ENCODE data around the gene NUBPL.
"Not testable (repeated sequence)": the region's sequence is repeated elsewhere in the genome, so short reads cannot be mapped to it uniquely, and the experiment has no call there.

The NUBPL gene

DNA sequence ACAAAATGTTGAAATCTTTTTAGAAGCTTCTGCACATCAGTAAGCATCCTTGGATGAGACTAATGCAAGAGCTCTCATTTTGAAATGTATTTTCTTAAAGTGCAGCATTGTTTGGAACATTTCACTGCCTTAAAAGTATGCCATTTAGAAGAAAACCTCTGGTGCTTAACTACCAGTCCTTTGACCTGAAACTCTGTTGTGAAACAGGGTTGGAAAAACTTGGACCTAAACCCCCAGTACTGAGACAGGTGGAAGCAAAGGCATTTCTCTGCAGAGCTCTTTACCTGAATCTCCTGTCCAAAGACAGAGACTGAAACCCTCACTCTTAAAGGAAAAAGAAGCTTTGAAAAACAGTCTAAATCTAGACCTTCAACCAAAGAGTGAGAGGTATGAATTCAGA, 207.2 kb downstream of the NUBPL start:
- no peak for ATAC-seq
- DNase-seq = no peak
- no peaks in the 10 kb centered on the region for H3K27me3 Mint-ChIP-seq
- H3K27ac Mint-ChIP-seq = no peak overlapping the region
- peaks cover 6% of the 10 kb centered on the region for H3K4me1 Mint-ChIP-seq
- H3K4me3 Mint-ChIP-seq = no peak overlapping the region
- H3K9me3 Mint-ChIP-seq = no peaks in the 10 kb centered on the region

DNA sequence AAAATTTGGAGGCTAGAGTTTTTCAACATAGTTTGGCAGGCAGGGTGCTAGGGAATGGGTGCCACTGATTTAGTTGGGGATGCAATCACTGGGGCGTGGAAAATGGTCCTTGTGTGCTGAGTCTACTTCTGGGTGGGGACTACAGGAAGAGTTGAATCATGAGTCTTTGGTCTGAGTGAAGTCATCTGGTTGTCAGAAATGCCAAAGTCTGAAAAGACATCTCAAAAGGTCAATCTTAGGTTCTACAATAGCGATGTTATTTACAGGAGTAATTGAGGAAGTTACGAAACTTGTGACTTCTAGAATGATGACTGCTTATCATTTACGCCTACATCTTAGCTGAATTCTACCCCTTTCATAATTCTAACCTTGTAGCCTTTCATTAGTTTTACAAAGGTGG, 209.1 kb downstream of the NUBPL start:
- DNase-seq (no peak), ATAC-seq (no peak)
- Mint-ChIP-seq H3K4me3 (no peak overlapping the region), H3K27ac (no peak overlapping the region), H3K9me3 (no peaks in the 10 kb centered on the region), H3K4me1 (peaks cover 6% of the 10 kb centered on the region), H3K27me3 (no peaks in the 10 kb centered on the region)

DNA sequence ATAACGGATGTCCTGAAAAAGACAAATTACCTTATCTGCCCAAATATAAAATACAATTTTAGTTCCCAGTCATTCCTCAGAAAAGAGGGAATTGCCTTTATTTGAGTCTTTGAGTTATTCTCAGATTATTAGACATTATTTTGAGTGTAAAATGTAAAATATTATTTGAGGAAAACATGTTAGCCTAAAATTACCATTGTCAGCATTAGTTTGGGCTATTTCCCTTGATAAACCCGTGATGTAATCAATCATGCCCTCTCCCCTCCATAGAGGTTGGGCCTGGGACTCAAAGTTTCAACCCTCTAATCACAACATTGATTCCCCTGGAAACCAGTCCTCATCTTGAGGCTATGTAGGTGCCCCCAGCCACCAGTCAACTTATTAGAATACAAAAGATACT, 213.4 kb downstream of the NUBPL start:
- no peak overlapping the region for H3K27ac Mint-ChIP-seq
- DNase-seq = no peak
- peaks cover 6% of the 10 kb centered on the region for H3K4me1 Mint-ChIP-seq
- peaks cover 5 to 11% of the 10 kb centered on the region in 2 donors for H3K9me3 Mint-ChIP-seq
- ATAC-seq = no peak
- H3K4me3 Mint-ChIP-seq = no peak overlapping the region
- H3K27me3 Mint-ChIP-seq = no peaks in the 10 kb centered on the region

DNA sequence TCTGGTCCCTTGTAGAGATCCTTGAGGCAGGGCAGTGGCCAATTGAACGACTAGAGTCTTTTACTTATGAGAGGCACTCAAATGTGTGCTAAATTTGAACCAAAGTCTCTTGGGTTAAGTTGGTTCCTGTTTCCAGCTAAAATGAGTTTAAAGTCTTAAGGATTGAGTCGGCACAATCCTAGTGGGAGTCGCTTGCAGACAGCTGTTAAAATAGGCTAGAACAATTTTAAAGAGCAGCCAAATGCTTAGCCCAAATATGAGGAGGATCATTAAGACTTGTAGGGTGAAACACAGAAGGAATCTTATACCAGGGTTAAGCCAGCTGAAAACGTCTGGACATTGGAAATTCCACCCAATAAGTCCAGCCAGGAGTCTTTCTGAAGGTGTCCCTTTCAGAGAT, 216.1 kb downstream of the NUBPL start:
- Mint-ChIP-seq H3K27ac (no peak overlapping the region), H3K9me3 (peaks cover 15 to 22% of the 10 kb centered on the region in 2 donors), H3K27me3 (no peaks in the 10 kb centered on the region), H3K4me1 (no peaks in the 10 kb centered on the region), H3K4me3 (no peak overlapping the region)
- ATAC-seq = no peak
- DNase-seq = no peak

DNA sequence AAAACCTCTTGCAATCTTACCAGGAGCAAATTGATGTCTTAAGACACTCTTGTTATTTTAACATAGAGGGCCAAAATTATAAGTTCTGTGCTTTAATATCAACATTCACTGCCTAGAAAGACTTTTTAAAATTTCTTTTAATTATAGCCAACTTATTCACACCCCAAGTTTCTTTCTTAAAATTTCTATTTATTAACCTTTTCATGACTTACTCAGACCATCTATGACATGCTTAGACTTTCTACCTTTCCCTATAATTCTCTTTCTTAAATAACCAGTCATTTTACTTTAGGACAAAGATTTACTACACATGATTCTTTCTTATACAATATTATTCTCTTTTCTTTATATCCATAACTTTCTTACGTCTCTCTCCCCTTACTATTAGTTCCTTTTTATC, 220.4 kb downstream of the NUBPL start:
- Mint-ChIP-seq H3K27me3 (no peaks in the 10 kb centered on the region), H3K4me1 (no peaks in the 10 kb centered on the region), H3K4me3 (no peak overlapping the region), H3K27ac (no peak overlapping the region), H3K9me3 (peaks cover 15 to 22% of the 10 kb centered on the region in 2 donors)
- DNase-seq (no peak), ATAC-seq (no peak)

DNA sequence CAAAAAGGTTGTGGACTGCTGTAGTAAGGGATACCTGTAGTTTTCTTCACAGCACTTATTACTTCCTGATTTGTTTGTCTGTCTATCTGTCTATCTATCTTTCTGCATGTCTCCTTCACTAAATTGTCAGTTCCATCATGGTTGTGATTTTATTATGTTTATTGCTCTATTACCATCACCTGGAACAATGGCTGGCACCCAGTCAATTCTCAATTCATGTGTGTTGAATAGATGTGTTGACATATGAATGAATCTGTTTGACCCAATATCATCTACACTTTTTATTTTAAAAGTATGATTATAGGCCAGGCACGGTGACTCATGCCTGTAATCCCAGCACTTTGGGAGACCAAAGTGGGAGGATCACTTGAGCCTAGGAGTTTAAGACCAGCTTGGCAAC, 224.4 kb downstream of the NUBPL start:
- no peak for ATAC-seq
- H3K4me3 Mint-ChIP-seq = no peak overlapping the region
- peaks cover 10 to 12% of the 10 kb centered on the region in 2 donors for H3K9me3 Mint-ChIP-seq
- no peaks in the 10 kb centered on the region for H3K27me3 Mint-ChIP-seq
- DNase-seq = no peak
- H3K4me1 Mint-ChIP-seq = no peaks in the 10 kb centered on the region
- H3K27ac Mint-ChIP-seq = no peak overlapping the region

DNA sequence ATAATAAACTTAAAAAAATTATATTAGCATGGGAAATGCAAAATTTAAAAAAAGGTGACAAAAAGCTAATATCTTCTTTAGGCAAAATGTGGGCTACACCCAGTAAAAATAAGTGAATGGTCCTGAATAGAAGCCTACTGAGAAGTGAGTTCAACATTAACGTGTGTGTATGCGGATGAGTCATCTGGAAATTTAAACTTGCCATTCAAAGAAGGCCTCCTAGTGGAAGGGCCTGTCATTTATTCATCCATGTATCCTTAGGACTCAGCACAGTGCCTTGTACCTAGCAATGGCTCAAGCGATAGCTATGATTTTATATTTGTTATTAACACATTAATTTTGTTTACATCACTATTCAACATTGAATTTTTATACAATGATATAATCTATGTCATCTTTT, 226.2 kb downstream of the NUBPL start:
- H3K27me3 Mint-ChIP-seq = no peaks in the 10 kb centered on the region
- DNase-seq = no peak
- no peak overlapping the region for H3K27ac Mint-ChIP-seq
- no peaks in the 10 kb centered on the region for H3K4me1 Mint-ChIP-seq
- H3K4me3 Mint-ChIP-seq = no peak overlapping the region
- no peaks in the 10 kb centered on the region for H3K9me3 Mint-ChIP-seq
- no peak for ATAC-seq

DNA sequence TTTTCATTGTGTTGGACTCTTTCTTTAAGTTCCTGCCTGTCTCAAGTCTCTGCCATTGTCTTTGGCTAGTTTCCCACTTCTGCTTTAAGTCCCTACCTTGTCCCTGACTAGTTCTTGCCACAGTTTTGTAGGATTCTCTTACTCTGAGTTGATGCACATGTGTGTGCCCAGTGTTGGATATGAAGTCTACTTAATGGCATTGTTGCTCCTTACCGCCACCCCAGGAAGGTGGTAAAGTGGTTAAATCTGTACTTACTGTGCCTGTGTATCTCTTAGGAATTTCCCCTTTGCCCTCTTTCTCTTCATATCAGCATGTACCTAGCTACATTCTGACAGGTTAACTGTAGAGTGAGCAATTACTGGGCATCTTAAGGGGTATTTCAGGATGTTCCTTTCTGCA, 227.1 kb downstream of the NUBPL start:
- H3K27me3 Mint-ChIP-seq = no peaks in the 10 kb centered on the region
- no peak overlapping the region for H3K27ac Mint-ChIP-seq
- ATAC-seq (no peak), DNase-seq (no peak)
- H3K9me3 Mint-ChIP-seq = peaks cover 0 to 5% of the 10 kb centered on the region in 2 donors
- no peak overlapping the region for H3K4me3 Mint-ChIP-seq
- H3K4me1 Mint-ChIP-seq = no peaks in the 10 kb centered on the region

DNA sequence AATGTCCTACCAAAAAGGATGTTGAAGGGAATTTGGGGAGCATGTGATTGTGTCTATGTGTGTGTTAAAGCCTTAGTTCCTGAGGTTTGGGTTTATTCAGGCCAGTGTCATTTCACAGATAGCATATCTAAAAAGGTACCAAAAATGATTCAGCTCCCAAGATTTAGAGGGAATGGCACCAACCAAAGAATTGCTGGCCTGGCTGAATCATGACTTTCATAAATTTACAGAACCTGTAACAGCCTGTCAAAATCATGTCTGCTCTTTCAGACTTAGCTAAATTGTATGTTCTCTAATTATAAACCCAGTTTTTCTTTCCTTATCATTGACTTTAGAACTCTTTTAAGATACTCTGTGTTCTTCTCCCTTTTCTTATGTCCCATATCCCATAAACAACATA, 231.5 kb downstream of the NUBPL start:
- ATAC-seq = no peak
- Mint-ChIP-seq H3K27me3 (no peaks in the 10 kb centered on the region), H3K27ac (no peak overlapping the region)

DNA sequence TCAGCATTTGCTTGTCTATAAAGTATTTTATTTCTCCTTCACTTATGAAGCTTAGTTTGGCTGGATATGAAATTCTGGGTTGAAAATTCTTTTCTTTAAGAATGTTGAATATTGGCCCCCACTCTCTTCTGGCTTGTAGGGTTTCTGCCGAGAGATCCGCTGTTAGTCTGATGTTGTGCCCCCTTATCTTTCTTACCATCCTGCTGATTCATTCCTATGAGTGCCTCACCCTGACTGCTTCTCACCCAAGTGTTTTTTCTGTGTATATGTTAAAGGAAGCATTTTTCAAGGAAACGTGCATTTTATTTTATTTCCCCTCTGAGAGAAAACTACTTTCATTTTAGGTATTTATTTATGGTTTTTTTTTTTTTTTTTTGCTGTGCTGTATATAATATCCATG, 236.7 kb downstream of the NUBPL start:
- DNase-seq, ATAC-seq, H3K4me1 Mint-ChIP-seq, H3K27ac Mint-ChIP-seq, H3K27me3 Mint-ChIP-seq, H3K4me3 Mint-ChIP-seq: not testable (repeated sequence)
- peaks cover 0 to 11% of the 10 kb centered on the region in 2 donors for H3K9me3 Mint-ChIP-seq

More for the DNA sequence above, 231.5 kb downstream of the NUBPL start:
- Mint-ChIP-seq H3K4me1 (no peaks in the 10 kb centered on the region), H3K9me3 (peaks cover 0 to 7% of the 10 kb centered on the region in 2 donors), H3K4me3 (no peak overlapping the region)
- DNase-seq = no peak

DNA sequence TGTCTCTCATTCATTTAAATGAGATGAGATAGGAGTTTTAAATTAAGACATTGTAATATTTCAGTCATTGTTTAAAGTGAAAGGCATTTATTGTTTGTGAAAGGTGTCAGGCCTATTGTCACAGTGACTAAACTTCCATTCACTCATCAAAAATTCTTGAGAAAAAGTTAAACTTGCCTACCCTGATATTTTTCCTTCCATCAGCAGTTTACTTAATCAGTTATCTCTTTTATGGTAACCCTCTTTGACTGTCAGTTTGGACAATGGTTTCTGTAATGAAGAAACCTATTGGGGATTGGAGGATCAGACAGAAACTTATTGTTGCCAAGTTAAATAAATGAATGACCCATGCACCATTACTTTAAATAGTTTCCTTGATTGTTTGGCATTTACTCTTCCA, 241.6 kb downstream of the NUBPL start:
- H3K4me1 Mint-ChIP-seq = no peaks in the 10 kb centered on the region
- ATAC-seq (no peak), DNase-seq (no peak)
- no peak overlapping the region for H3K27ac Mint-ChIP-seq
- H3K9me3 Mint-ChIP-seq = peaks cover 0 to 9% of the 10 kb centered on the region in 2 donors
- H3K27me3 Mint-ChIP-seq = no peaks in the 10 kb centered on the region
- H3K4me3 Mint-ChIP-seq = no peak overlapping the region

DNA sequence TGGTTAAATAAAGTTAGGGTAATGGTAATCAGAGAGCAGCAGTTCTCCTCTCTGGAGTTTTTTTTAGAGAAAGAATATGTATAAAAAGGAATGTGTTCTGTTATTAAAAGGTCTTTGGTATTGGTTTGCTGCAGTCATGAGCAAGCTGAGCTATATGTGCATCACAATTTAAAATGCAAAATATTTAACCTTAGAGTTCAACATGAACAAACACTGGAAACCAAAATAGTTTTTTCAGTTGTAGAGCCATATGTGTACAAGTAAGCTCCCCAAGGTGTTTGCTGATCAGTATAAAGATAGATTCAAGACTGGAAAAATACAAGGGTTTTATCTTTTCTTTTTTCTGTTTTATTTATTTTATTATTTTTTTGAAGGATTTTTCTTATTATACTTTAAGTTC, 245.0 kb downstream of the NUBPL start:
- no peaks in the 10 kb centered on the region for H3K4me1 Mint-ChIP-seq
- DNase-seq (no peak), ATAC-seq (no peak)
- no peak overlapping the region for H3K4me3 Mint-ChIP-seq
- H3K9me3 Mint-ChIP-seq = peaks cover 20 to 26% of the 10 kb centered on the region in 2 donors
- no peaks in the 10 kb centered on the region for H3K27me3 Mint-ChIP-seq
- H3K27ac Mint-ChIP-seq = no peak overlapping the region

DNA sequence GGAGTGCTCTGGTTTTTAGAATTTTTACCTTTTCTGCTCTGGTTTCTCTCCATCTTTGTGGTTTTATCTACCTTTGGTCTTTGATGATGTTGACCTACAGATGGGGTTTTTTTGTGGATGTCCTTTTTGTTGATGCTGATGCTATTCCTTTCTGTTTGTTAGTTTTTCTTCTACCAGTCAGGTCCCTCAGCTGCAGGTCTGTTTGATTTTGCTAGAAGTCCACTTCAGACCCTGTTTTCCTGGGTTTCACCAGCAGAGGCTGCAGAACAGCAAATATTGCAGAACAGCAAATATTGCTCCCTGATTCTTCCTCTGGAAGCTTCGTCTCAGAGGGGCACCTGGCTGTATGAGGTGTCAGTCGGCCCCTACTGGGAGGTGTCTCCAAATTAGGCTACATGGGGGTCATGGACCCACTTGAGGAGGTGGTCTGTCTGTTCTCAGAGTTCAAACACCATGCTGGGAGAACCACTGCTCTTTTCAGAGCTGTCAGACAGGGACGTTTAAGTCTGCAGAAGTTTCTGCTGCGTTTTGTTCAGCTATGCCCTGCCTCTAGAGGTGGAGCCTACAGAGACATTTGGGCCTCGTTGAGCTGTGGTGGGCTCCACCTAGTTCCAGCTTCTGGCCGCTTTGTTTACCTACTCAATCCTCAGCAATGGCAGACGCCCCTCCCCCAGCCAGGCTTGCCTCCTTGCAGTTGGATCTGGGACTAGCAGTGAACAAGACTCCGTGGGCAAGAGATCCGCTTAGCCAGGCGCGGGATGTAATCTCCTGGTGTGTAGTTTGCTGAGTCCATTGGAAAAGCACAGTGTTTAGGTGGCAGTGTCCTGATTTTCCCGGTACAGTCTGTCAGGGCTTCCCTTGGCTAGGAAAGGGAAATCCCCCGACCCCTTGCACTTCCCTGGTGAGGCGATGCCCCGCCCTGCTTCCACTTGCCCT, 250.8 kb downstream of the NUBPL start:
- Mint-ChIP-seq H3K27ac (peak overlapping the region in 1 of 2 donors; percentile 24), H3K9me3 (peaks cover 30 to 61% of the 10 kb centered on the region in 2 donors)
- DNase-seq, H3K27me3 Mint-ChIP-seq, H3K4me3 Mint-ChIP-seq, ATAC-seq, H3K4me1 Mint-ChIP-seq: not testable (repeated sequence)

DNA sequence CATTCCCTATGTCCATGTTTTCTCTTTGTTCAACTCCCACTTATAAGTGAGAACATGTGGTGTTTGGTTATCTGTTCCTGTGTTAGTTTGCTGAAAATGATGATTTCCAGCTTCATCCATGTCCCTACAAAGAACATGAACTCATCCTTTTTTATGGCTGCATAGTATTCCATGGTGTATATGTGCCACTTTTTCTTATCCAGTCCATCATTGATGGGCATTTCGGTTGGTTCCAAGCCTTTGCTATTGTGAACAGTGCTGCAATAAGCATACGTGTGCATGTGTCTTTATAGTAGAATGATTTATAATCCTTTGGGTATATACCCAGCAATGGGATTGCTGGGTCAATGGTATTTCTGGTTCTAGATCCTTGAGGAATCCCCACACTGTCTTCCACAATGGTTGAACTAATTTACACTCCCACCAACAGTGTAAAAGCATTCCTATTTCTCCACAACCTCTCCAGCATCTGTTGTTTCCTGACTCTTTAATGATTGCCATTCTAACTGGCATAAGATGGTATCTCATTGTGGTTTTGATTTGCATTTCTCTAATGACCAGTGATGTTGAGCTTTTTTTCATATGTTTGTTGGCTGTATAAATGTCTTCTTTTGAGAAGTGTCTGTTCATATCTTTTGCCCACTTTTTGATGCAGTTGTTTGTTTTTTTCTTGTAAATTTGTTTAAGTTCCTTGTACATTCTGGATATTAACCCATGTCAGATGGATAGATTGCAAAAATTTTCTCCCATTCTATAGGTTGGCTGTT, 252.7 kb downstream of the NUBPL start:
- H3K4me3 Mint-ChIP-seq, H3K4me1 Mint-ChIP-seq, H3K27me3 Mint-ChIP-seq, DNase-seq, ATAC-seq, H3K27ac Mint-ChIP-seq: not testable (repeated sequence)
- peaks cover 31 to 59% of the 10 kb centered on the region in 2 donors for H3K9me3 Mint-ChIP-seq

DNA sequence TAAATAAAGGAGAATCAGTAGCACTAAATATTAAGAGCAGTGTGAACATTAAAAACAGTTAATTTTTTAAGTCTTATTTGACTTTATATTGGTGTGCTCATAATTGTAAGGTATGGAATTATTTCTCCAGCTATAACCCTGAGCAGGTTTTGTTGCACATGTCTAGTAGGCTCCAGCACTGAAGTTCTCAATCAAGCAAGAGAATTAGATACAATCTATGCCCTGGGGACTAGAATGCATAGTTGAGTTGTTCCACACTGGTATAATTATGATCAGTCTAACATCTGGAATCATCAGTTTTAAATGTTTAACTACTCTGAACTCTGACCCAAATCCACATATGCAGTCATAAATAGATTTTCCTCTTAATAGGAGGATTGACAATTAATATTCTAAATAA, 258.1 kb downstream of the NUBPL start:
- no peaks in the 10 kb centered on the region for H3K27me3 Mint-ChIP-seq
- no peak overlapping the region for H3K27ac Mint-ChIP-seq
- no peaks in the 10 kb centered on the region for H3K4me1 Mint-ChIP-seq
- no peak overlapping the region for H3K4me3 Mint-ChIP-seq
- H3K9me3 Mint-ChIP-seq = peaks cover 13 to 25% of the 10 kb centered on the region in 2 donors
- DNase-seq (no peak), ATAC-seq (no peak)

DNA sequence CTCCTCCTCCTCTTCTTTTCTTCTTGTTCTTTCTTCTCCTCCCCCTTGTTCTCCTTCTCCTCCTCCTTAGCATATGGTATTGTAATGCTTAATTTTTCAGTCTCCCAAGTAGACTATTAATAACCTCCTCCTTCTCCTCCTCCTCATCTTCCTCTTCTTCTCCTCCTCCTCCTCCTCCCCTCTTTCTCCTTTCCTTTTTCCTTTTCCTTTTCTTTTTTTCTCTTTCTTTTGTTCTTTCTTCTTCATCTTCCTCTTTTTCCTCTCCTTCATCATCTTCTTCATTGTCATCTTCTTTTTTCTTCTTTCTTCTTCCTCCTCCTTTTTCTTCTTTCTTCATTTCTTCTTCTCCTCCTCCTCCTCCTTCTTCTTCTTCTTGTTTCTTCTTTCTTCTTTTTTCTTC, 264.3 kb downstream of the NUBPL start:
- Mint-ChIP-seq H3K4me1 (no peaks in the 10 kb centered on the region), H3K4me3 (no peak overlapping the region), H3K27ac (no peak overlapping the region), H3K27me3 (no peaks in the 10 kb centered on the region), H3K9me3 (no peaks in the 10 kb centered on the region)
- no peak for ATAC-seq
- no peak for DNase-seq

Data from stimulated activated naive CD8-positive, alpha-beta T cell treated with anti-CD3 and anti-CD28 coated beads, Interleukin-15, amount 100 ng/mL, for 72 hours (primary cell).